Inflammatory macrophage (primary cell): ENCODE results near the gene LIN37.
A peak's percentile ranks its signal among the peaks of the same experiment; 100 is the strongest.

Source experiments
- DNase-seq, 2 donors: peaks; one replicate each; pipeline ENCODE4 v3.0.0-alpha.2; 2020 to 2022

Gene LIN37

DNA sequence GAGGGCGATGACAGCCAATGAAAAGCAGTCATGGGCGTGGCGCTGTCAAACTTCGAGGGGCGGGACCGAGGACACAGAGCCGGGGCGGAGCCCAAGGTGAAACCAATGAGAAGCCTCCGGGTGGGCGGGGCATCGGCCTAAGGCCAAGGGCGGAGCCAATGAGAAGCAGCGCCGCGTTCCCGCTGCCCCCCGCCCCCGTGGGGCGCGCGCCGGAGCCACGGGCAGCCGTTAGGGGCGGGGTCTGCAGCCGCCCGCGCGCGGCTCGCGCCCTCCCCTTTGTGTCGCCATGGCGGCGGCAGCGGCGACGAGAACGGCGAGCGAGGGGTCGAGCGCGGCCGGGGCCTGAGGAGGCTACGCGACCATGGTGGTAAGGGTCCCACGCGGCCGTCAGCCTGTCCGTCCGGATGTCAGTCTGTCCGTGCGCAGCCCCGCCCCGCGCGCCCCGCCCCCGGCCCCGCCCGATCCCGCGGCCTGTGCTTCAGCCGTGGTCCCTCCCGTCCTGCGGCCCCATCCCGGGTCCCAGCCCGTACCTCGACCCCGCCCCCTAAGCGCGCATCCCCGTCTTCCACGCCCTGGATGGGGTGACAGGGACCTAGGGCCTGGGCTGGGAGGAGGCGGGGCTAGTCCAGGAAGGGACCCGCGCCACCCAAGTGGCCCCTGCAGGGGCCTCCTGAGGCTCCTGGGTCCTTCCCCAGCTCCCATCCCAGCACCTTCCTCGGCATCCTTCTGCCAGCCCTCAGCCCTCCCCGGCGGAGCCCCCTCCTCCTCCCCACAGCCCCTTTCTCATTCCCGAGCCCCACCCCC lies 27.1 kb downstream of the LIN37 start, which contains the start of gene ARHGAP33:
Gene ARHGAP33, plus strand, starts transcription at position 267 of the 804 bp plus-strand sequence. Its CDS starts 95 bp downstream, at position 362.
- DNase-seq: peak; percentile 99

- DNase-seq: no peak
Measured at GRCh38 chr19:35776102-35776788, 27.9 kb downstream of the LIN37 start.

DNA sequence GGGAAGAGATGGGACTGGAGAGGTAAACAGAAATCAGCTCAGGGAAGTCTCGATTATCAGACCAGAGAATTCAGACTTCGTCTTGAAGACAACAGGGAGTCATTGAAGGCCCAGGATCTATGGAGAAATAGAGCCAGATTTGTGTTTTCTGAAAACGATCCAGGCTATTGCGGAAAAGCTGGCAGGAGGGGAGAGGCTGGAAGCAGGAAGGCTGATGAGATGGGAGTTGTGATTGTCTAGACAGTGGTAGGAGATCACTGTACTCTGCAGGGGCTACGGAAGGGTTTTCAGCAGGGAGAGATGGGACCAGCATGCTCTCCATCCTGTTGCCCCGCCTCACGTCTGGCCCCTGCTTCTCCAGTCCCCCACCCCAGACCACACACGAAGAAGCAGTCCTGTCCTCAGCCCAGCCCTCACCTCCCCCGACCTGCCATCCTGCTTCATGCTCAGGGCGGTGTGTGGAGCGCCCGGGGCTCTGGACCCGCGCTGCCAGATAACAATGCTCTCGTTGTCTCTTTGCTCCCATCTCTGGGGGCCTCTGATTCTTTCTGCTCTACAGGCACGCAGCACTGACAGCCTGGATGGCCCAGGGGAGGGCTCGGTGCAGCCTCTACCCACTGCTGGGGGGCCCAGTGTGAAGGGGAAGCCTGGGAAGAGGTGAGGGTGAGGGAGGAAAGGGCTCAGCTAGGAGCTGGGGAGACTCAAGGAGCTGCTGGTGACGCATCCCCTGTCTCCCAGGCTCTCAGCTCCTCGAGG lies 28.9 kb downstream of the LIN37 start:
- DNase-seq: no peak

DNA sequence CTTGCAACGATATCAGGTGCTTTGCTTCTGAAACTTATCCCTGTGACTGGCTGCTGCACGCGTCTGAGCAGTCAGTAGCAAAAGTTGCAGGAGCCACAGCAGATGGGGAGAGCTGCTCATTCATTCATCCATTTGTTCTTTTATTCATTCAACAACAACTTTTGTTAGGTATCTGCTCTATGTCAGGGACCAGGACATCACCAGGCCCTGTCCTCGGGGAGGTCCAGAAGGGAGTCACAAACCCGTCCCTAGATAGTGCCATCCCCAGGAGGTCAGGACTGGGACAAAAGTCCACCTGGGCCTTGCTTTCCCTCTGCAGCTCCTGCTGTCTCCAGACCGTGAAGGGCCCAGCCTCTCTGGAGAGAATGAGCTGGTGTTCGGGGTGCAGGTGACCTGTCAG lies 29.6 kb downstream of the LIN37 start:
- no peak for DNase-seq

DNA sequence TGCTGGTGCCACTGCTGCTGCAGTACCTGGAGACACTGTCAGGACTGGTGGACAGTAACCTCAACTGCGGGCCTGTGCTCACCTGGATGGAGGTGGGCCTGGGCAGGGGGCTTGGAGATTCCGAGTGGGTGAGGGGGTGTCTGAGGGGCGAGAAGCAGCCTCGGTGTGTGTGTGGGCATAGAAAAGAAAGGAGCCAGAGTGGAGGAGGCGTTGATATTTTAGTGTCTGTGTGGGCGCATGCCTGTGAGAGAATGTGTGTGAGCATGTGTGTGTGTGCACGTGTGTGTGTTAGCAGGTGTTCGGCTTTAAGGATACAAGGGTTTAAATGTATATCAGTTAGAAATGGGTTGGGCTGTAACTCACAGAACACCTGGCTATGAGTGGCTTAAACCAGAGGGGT lies 30.7 kb downstream of the LIN37 start:
- no peak for DNase-seq

- no peak for DNase-seq
Measured at GRCh38 chr19:35780058-35780457, 31.7 kb downstream of the LIN37 start.

GRCh38 chr19:35780717-35781116 lies 32.3 kb downstream of the LIN37 start:
- DNase-seq: no peak

GRCh38 chr19:35781650-35782049 lies 33.3 kb downstream of the LIN37 start:
- no peak for DNase-seq

DNA sequence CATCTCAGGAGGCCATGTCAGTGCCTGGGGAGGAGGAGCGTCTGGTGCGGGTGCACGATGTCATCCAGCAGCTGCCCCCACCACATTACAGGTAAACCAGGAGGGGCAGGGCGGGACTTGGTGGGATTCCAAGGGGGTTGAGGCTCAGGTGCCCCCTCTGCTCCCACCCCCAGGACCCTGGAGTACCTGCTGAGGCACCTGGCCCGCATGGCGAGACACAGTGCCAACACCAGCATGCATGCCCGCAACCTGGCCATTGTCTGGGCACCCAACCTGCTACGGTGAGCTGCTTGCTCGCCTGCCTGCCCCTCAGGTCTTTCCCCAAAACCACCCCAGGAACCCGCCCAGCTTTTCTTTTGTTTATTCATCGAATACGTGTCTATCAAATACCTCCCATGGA lies 34.2 kb downstream of the LIN37 start:
- DNase-seq: no peak

- DNase-seq: no peak
Measured at GRCh38 chr19:35783469-35784434, 35.4 kb downstream of the LIN37 start.

GRCh38 chr19:35784503-35785338 lies 36.3 kb downstream of the LIN37 start:
- DNase-seq: no peak

GRCh38 chr19:35785339-35785627 lies 36.9 kb downstream of the LIN37 start:
- no peak for DNase-seq

- DNase-seq: no peak
Measured at GRCh38 chr19:35786299-35787160, 38.2 kb downstream of the LIN37 start.

GRCh38 chr19:35787227-35787799 lies 38.9 kb downstream of the LIN37 start:
- no peak for DNase-seq

DNA sequence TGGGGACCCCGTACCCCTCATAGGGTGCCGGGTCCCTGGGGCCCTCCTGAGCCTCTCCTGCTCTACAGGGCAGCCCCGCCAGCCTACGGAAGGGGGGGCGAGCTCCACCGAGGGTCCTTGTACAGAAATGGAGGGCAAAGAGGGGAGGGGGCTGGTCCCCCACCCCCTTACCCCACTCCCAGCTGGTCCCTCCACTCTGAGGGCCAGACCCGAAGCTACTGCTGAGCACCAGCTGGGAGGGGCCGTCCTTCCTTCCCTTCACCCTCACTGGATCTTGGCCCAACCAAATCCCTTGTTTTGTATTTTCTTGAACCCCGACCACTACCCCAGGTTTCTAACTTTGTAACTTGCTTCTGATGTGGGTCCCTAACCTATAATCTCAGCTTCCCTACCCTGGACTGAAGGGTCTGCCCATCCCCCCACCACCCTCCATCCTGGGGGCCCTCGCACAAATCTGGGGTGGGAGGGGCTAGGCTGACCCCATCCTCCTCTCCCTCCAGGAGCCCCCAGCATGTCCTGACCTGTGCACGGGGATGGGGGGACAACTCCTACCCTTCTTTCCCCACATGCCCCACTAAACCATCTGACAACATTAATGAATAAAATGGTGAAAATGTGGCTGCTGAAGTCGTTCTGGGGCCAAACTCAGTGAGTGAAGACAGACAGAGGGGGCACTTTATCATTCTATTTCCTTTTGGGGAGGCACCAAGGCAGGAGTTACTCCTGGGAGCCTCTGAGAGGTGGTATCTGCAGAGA lies 40.0 kb downstream of the LIN37 start:
- no peak for DNase-seq

GRCh38 chr19:35789195-35789977 lies 41.0 kb downstream of the LIN37 start:
- DNase-seq: no peak

GRCh38 chr19:35789978-35790944 lies 41.9 kb downstream of the LIN37 start:
- DNase-seq: no peak
